GM18505 (cell line): ENCODE results near the gene FBXO2.

Experiments used
- ATAC-seq: cut with Tn5 transposase; IDR thresholded peaks from one replicate; pipeline ENCODE4 v1.9.1; 2021; ENCODE audit not compliant: unreplicated experiment
- POLR2A ChIP-seq: IDR thresholded peaks from 4 replicates; pipeline ENCODE4 v1.6.1; 2011; ENCODE audit warnings: borderline replicate concordance; ENCODE audit not compliant: insufficient read depth, insufficient read length; ENCODE audit errors: extremely low read depth

FBXO2 gene, protein sequence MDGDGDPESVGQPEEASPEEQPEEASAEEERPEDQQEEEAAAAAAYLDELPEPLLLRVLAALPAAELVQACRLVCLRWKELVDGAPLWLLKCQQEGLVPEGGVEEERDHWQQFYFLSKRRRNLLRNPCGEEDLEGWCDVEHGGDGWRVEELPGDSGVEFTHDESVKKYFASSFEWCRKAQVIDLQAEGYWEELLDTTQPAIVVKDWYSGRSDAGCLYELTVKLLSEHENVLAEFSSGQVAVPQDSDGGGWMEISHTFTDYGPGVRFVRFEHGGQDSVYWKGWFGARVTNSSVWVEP

GRCh38 chr1:11654137-11654938, at the start of gene FBXO2, which contains the start of gene FBXO44:
FBXO2 (minus strand) TSS chr1:11654429; CDS start chr1:11654340, 89 bp downstream.
FBXO44 (plus strand) TSS chr1:11654877; CDS start chr1:11655836, 959 bp downstream.
- ATAC-seq = peak; percentile 57

GRCh38 chr1:11703357-11704193, 49.3 kb upstream of the FBXO2 start:
- no peak for ATAC-seq

More at GRCh38 chr1:11654137-11654938, at the start of gene FBXO2, which contains the start of gene FBXO44:
- TF ChIP-seq POLR2A = no peak

DNA sequence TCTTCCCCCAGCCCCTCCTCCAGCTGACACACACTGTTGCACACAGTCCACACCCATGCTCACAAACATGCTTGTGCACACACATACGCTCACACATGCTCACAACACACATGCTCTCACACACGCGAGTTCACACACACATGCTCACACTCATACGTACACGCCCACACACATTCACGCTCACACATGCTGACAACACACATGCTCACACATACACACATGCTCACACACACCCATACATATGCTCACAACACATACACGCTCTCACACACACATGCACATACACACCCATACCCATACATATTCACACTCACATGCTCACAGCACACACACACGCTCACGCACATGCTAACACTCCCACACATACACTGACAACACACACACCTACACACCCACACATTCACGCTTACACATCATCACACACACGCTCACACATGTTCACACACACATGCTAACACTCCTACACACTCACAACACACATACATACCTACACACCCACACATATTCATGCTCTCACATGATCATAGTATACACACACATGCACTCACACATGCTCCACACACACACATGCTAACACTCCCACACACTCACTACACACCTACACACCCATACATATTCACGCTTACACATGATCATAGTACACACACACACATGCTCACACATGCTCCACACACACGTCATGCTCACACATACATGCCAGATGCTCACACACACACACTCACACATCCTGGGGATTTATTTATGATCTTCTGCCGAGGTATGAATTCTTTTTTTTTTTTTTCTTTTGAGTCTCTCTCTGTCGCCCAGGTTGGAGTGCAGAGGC, 48.0 kb upstream of the FBXO2 start:
- no peak for ATAC-seq
- TF ChIP-seq POLR2A = no peak

More at GRCh38 chr1:11703357-11704193, 49.3 kb upstream of the FBXO2 start:
- TF ChIP-seq POLR2A = no peak

DNA sequence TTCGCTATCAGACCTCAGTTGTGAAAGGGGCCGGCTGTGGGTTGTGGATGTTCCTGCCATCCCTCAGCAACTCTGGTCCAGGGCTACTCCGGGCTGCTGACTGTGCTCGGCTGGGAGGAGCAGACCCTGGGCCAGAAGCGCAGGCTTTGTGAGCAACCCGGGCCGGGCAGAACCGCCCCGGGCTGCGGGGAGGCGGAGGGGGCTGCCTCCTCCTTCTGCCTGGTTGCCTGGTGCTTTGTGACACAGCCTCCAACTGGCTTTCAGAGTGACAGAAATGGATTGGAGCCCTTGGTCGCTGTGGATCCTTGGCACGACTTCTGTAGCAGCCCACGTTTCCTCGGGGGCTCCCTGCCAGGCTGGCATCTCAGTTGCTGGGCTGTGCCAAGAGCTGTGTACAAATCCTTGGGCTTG, 47.3 kb upstream of the FBXO2 start:
- no peak for TF ChIP-seq POLR2A
- ATAC-seq = no peak

GRCh38 chr1:11700601-11701467, 46.6 kb upstream of the FBXO2 start:
- ATAC-seq = no peak
- TF ChIP-seq POLR2A = no peak

GRCh38 chr1:11697893-11698210, 43.6 kb upstream of the FBXO2 start:
- ATAC-seq = no peak
- no peak for TF ChIP-seq POLR2A

DNA sequence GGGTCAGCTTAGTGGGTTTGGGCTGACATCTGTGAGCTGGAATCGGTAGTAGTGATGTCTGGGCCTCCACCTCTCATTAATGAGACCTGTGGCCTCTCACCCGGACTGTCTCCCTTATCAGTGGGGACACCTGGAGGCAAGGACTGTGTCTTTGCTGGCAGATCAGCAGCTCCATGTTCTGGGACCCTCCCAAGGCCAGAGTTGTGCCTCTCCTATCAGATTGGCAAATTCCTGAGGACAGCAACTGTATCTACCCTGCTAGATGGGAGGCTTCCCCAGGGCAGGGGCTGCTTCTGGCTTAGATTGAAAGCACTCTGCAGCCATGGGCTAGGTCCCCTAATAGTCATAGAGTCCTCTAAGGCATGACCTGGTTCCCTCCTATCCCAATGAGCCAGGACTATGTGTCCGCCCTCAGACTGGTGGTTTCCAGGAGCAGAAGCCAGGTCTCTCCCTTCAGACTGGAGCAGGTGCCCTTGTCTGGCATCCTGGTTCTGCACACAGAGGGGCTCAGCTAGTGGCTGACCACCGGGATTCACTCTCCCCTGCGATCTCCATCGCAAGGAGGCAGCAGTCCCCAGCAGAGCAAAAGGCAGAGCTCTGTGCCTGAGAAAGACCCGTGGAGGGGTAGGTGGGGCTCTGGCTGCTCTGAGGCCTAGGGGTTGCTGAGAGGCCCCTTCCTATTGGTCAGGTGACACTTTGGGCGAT, 43.1 kb upstream of the FBXO2 start:
- no peak for ATAC-seq

GRCh38 chr1:11695861-11696260, 41.6 kb upstream of the FBXO2 start:
- no peak for ATAC-seq
- TF ChIP-seq POLR2A = no peak

More for the DNA sequence above, 43.1 kb upstream of the FBXO2 start:
- TF ChIP-seq POLR2A = no peak

- TF ChIP-seq POLR2A = no peak
- no peak for ATAC-seq
These were observed 39.7 kb upstream of the FBXO2 start for GRCh38 chr1:11693917-11694316.

GRCh38 chr1:11693024-11693590, 38.9 kb upstream of the FBXO2 start:
- no peak for TF ChIP-seq POLR2A
- no peak for ATAC-seq
